ENCODE measurements around the gene GRIK4. TPM values are rescaled to one million over a fixed set of nuclear protein-coding genes. Genes with fewer than 3 reads are reported as not detected.

Gene GRIK4
- total RNA-seq, 1 experiment from 2014 or later: 3.3 TPM

GRCh38 chr11:120509346-120510053 is 2.0 kb upstream of the GRIK4 start:
- Mint-ChIP-seq H3K27me3 (ENCODE audit: low read depth) (peaks cover 21% of the 10 kb centered on the region), H3K9me3 (no peaks in the 10 kb centered on the region), H3K4me3 (no peak overlapping the region), H3K4me1 (peaks cover 16% of the 10 kb centered on the region), H3K36me3 (no peaks in the 10 kb centered on the region), H3K27ac (no peak overlapping the region)
- ChIA-PET CTCF (interaction anchor here (0.6 to 1.3 kb wide), 4 partner anchors 127 to 298 kb away, joined by 3 to 12 read pairs (median 4); no protein-coding TSS in a partner anchor), POLR2A (no interaction called here)
- DNase-seq (ENCODE audit: low spot score) (no peak), ATAC-seq (no peak)
- no peak for TF ChIP-seq PREB (CRISPR knock-in tag; IDR thresholded peaks at IDR 0.05; ENCODE audit: borderline replicate concordance)
- TF ChIP-seq OVOL2 (CRISPR knock-in tag; IDR thresholded peaks at IDR 0.05; ENCODE audit: borderline replicate concordance): no peak
- no peak for TF ChIP-seq FOXJ3 (CRISPR knock-in tag; IDR thresholded peaks at IDR 0.05; ENCODE audit: borderline replicate concordance)
- no peak for TF ChIP-seq HMGA2 (CRISPR knock-in tag; IDR thresholded peaks at IDR 0.05)
- no peak for TF ChIP-seq TP53 (CRISPR knock-in tag; IDR thresholded peaks at IDR 0.05)
- no peak for TF ChIP-seq ZMAT4 (CRISPR knock-in tag; IDR thresholded peaks at IDR 0.05)

- ChIA-PET CTCF (interaction anchor here (0.6 to 4.3 kb wide), 19 partner anchors 9 to 442 kb away, joined by 3 to 34 read pairs (median 6); no protein-coding TSS in a partner anchor), POLR2A (no interaction called here)
- Mint-ChIP-seq H3K36me3 (no peaks in the 10 kb centered on the region), H3K27me3 (ENCODE audit: low read depth) (peaks cover 24% of the 10 kb centered on the region), H3K4me1 (peaks cover 11% of the 10 kb centered on the region), H3K4me3 (peak overlapping the region; percentile 59), H3K27ac (no peak overlapping the region), H3K9me3 (no peaks in the 10 kb centered on the region)
- DNase-seq (ENCODE audit: low spot score): no peak
- ATAC-seq: no peak
- TF ChIP-seq MLX (CRISPR knock-in tag; IDR thresholded peaks at IDR 0.05): no peak
- TF ChIP-seq ZNF423 (CRISPR knock-in tag; IDR thresholded peaks at IDR 0.05): no peak
- no peak for TF ChIP-seq ZNF416 (CRISPR knock-in tag; IDR thresholded peaks at IDR 0.05)
- TF ChIP-seq SOX15 (CRISPR knock-in tag; IDR thresholded peaks at IDR 0.05): no peak
- TF ChIP-seq ZNF671 (CRISPR knock-in tag; IDR thresholded peaks at IDR 0.05): no peak
- TF ChIP-seq ETV6 (CRISPR knock-in tag; IDR thresholded peaks at IDR 0.05): no peak
- TF ChIP-seq GTF2I (CRISPR knock-in tag; conservative IDR thresholded peaks at IDR 0.05): no peak
- TF ChIP-seq NFYB (CRISPR knock-in tag; conservative IDR thresholded peaks at IDR 0.05; ENCODE audit: low read depth): no peak
- no peak for TF ChIP-seq NR2C2 (CRISPR knock-in tag; IDR thresholded peaks at IDR 0.05)
- TF ChIP-seq GRHL2 (CRISPR knock-in tag; IDR thresholded peaks at IDR 0.05; ENCODE audit: insufficient replicate concordance, severe bottlenecking): no peak
- TF ChIP-seq STAT6 (CRISPR knock-in tag; conservative IDR thresholded peaks at IDR 0.05; ENCODE audit: low read depth): no peak
- no peak for TF ChIP-seq NR3C1 (CRISPR knock-in tag; conservative IDR thresholded peaks at IDR 0.05; ENCODE audit: low read depth)
- TF ChIP-seq ZNF512 (CRISPR knock-in tag; IDR thresholded peaks at IDR 0.05; ENCODE audit: borderline replicate concordance): no peak
- no peak for TF ChIP-seq TP53 (CRISPR knock-in tag; IDR thresholded peaks at IDR 0.05)
- no peak for TF ChIP-seq ZBTB43 (CRISPR knock-in tag; IDR thresholded peaks at IDR 0.05)
Measured at GRCh38 chr11:120510406-120511115, 987 bp upstream of the GRIK4 start.

All from WTC11 (cell line).